CD4-positive, alpha-beta T cell treated with Interleukin-12 subunit alpha and Interleukin-12 subunit beta, for 1 hour (primary cell): ENCODE measurements around the gene ZNF569.
A peak's percentile ranks its signal among the peaks of the same experiment; 100 is the strongest.
"Not testable (repeated sequence)": the region's sequence is repeated elsewhere in the genome, so short reads cannot be mapped to it uniquely, and the experiment has no call there.

Source experiments
- DNase-seq: peaks from one replicate; pipeline ENCODE4 v3.0.0-alpha.2; 2020

ZNF569 gene

DNA sequence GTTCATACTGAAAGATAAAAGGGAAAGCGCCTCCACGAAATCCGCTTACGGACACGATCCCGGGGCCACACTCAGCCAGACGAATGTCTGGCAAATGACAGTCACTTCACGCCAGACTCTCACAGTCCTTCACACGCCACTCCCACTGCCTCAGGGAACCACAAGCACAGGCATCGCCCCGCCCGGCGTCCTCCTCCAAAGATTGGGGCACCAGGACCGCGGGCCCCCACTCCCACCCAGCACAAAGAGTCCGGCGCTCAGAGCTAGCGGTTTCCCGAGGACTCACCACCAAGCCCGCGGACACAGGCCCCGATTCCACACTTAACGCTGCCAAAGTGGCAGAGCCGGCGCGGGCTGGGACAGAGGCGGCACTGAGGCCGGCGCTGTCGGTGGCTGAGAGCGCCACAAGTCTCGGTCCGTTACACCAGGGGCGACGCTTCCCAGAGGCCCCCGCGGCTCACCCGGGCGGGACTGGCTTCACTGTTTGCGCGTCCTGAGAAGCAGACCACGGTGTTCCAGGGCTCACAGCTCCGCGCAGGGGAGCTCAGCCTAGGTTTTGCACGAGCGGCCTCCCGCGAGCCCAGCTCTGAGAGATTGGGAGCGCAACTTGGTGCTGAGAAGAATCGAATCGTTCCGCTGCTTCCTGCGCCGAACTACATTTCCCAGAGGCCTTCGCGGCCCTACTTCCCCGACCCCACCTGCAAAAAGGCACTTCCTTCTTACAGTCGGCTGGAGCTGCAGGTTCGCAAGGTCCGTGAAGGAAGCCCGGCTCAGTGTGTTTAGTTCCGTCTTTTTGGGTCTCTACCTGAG, at the start of gene ZNF569:
ZNF569 (minus strand) TSS at position 647 of the 810 bp plus-strand sequence. CDS start 22,523 bp downstream, outside the sequence.
- peak; percentile 93 for DNase-seq

DNA sequence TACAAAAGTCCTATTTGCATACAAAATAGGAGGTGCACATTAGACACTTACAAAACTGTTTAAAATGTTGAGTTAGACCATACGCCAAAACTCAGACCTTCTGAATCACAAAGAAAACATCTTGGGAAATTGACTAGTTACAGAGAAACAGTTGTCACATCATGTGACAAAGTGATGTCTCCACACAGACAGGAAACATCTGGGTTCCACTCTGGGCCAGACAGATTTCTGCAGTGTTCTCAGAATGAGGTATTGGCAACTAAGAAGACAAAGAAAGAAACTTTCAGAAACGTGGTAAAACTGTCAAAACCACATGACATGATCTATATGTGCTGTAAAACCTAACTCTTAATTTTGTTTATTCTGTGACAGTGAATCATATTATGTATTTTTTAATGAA, 46.2 kb upstream of the ZNF569 start:
- no peak for DNase-seq

DNA sequence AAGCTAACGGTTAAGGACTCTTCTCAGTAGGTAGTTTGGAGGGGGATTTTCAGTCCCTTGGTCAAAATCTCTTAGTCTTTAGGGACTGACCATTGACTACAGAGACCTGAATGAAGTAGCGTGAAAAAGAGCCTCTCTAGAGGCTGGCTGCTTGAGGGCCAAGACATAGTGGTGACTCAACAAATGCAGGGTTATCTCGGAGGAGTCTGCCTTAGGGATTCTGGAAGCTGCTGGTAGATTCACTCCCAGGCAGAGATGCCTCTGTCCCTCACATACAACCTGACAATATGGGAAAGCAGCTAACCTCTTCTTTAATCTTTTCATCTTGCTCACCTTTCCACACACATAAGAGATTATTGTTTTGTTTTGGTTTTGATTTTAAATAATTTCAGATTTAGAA, 44.6 kb upstream of the ZNF569 start:
- no peak for DNase-seq

DNA sequence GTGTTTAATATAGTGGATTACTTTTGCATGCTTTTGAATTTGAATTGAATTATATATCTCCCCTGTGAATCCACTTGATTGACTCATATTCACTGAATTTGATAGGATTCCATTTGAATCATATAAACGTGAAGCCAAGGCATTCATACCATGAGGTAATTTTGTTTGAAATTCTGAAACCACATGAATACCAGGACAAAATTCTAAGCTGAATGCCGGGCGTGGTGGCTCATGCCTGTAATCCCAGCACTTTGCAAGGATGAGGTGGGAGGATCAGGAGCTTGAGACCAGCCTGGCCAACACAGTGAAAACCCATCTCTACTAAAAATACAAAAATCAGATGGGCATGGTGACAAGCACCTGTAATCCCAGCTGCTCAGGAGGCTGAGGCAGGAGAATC, 43.9 kb upstream of the ZNF569 start:
- no peak for DNase-seq

DNA sequence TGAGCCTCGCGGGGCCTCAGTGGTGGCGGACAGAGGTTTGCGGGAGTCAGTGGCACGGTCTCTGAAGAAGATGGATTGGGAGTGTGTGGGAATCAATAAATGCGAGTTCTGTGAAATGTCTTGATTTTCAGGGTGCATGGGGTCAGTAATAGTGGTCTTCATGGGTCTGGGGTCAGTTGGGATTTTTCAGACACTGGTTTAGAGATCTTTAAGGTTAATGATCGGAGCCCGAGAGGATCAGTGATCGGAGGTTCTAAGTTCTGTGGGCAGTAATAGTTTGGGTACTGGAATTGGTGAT, 39.9 kb upstream of the ZNF569 start:
- DNase-seq: no peak

DNA sequence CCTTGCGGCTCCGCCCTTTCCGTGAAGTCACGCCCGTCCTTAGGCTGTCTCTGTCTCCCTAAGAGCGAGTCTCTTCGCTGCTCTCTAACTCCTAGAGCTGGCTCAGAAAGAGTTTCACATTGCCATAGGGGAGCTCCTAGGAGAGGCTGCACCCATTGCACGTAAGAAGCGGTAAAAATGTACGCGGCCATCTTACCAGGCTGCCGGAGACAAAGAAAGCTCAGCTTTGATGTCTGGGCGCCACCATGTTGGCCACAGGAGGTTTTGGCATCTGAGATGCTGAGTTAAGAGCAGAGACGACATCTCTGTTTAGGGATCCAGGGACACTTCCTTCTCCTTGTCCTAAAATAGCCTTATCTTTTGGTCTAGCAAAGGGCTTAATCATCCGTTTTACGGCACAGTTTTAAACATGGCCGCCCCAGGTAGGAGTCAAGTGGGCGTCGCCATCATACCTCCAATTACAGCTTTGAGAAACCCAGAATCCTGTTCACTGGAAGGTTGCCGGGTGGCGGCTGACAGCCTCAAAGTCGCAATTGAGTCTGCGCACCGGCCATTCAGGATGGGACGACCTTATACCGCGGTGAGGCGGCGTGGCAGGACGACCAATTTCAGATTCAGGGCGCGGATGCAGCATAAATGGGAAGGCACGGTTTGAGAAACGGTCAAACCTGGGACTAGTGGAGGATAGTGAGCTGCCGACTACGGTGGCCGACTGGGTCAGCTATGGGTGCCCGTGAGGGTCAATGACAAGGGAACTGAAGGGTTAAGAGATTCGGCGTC, 39.3 kb upstream of the ZNF569 start, which contains the start of gene ZNF793:
ZNF793 (plus strand) TSS at position 553 of the 780 bp plus-strand sequence. CDS start 16,501 bp downstream, outside the sequence.
- peak; percentile 88 for DNase-seq

DNA sequence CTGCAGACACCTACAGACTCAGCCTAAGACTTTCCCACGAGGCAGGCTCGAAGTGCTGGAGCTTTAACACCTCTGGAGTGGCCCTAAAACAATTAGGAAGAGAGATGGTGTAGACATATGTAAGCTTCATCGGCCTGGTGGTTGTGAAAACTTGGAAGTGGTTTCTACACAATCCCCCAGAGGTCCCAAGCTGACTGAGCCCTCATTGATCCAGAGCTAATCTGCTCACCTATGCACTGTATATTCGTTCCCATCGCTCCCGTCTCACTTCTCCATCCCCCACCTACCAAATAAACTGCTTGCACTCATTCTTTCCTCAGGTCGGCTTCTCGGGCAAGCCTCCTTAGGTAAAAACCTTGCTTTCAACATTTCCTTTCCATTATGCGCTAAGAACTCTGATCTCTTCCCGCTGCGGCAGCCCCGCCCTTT, 38.7 kb upstream of the ZNF569 start:
- DNase-seq: no peak

DNA sequence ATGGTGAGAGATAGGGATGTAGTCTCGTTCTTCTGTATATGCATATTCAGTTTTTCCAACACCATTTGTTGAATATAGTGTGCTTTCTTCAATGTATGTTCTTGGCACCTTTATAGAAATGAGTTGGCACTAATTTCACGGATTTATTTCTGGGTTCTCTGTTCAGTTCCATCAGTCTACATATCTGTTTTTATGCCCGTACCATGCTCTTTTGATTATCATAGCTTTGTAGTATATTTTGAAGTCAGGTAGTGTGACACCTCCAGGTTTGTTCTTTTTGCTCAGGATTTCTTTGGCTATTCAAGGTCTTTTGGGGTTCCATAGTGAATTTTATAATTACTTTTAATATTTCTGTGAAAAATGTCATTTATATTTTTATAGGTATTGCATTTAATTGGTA, 25.0 kb upstream of the ZNF569 start:
- no peak for DNase-seq

DNA sequence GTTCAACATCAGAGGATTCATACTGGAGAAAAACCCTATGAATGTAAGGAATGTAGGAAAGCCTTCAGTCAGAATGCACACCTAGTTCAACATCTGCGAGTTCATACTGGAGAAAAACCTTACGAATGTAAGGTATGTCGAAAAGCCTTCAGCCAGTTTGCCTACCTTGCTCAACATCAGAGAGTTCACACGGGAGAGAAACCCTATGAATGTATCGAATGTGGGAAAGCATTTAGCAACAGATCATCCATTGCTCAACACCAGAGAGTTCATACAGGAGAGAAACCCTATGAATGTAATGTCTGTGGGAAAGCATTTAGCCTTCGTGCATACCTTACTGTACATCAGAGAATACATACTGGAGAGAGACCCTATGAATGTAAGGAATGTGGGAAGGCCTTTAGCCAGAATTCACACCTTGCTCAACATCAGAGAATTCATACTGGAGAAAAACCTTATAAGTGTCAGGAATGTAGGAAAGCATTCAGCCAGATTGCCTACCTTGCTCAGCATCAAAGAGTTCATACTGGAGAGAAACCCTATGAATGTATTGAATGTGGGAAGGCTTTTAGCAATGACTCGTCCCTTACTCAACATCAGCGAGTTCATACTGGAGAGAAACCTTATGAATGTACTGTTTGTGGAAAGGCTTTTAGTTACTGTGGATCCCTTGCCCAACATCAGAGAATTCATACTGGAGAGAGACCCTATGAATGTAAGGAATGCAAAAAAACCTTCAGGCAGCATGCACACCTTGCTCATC, 17.3 kb upstream of the ZNF569 start:
- DNase-seq: no peak

DNA sequence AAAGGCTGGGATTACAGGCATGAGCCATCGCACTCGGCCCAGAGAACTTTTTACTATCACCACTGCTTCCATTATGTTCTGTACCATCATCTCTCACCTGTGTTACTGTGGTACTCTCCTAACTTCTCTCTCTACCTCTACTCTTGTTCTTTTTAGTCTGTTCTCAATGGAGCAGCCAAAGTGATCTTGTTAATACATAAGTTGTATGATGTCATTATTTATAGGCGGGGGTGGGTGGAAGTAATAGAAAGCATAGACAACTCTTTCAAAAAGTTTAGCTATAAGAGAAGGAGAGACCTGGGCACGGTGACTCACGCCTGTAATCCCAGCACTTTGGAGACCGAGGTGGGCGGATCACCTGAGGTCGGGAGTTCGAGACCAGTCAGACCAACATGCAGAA, 4.9 kb upstream of the ZNF569 start:
- DNase-seq: no peak

DNA sequence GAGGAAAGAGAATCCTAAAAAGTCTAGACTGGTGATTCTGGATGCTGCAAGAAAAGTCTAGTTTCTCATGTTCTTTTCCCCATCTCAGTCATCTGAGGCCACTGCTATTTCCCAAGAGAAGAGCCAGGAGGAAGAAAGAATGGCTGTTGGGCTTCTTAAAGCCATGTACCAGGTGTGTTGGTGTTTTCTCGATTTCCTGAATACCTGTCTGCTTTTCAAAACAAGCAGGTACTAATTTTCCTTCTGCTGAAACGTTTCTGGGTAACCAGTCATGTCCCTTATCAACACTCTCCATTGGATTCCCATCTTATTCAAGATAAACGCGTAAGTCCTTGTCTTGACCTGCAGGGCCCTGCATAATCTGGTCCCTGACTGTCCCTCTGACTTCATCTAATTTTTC, 3.0 kb upstream of the ZNF569 start:
- DNase-seq: no peak

DNA sequence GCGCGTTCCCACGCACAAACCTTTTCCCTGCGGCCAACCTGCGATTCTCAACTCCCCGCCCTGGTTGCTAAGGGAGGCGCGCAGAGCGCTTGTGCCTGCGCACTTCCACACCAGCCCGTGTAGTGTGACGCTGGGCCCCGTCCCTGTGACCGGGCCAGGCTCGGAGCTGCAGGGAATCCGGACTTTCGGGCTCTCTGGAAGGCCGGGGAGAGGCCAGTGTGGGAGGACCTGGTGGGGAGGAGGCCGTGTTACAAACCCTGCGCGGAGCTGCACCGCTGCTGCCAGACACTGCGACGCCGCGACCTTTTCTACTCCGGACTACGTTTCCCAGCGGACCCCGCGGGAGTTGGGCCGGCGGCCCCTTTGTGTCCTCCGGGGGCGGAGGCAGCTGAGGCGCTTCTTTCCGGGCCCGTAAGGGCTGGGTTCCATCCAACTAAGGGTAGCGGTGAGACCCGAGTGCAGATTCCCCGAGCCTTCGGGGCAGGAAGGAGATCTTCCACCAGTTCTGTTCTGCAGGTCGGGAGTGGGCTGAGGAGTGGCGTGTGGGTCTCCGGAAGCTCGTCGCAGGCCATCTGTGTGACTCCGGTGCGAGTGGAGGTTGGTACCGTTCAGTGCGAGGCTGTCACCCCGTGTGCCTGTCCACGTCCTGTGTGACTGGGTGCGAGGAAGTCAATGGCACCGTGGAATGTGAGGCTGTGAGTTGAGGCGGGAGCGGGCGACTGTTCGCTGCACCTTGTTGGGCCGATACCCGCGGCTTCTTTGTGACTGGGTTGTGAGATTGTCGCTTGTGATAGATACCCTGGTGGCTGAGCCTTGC, 1.9 kb upstream of the ZNF569 start, which contains the start of gene ZNF570:
ZNF570 (plus strand) TSS at position 396 of the 817 bp plus-strand sequence. CDS start 999 bp downstream, outside the sequence.
- peak; percentile 91 for DNase-seq

DNA sequence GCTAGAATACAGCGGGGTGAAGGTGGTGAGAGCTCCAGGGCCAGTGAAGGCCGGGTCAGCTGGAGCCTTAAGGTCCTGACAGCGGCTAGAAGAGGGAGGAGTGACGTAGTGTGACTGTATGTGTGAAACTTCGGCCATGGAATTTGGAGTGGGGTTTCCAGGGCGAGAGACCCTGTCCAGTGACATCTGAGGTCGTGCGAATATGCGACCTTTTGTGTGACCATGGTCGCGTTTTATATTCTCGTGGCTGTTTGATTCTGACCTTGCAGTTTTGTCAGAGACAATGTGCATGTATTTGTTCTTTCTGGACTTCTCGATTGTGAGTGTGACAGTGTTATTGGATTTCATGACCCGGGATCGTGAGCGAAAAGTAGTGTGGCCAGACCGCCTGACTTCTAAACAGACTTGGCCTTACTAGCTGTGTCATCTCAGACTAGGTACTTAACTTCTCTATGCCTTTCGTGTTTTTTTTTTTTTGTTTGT, 405 bp upstream of the ZNF569 start:
- DNase-seq: no peak

DNA sequence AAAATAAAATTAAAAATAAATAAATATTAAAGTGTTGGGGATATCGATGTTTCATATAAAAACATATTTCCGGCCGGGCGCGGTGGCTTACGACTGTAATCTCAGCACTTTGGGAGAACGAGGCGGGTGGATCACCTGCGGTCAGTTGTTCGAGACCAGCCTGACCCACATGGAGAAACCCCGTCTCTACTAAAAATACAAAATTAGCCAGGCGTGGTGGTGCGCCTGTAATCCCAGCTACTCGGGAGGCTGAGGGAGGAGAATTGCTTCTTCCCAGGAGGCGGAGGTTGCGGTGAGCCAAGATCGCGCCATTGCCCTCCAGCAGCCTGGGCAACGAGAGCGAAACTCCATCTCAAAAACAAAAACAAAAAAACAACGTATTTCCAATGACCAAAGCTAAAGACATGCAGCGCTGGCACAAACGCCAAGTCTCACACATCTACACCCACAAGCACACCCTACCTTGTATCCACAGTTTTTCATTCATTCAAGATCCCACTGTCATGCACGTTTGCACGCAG, 907 bp downstream of the ZNF569 start:
- DNase-seq: no peak

DNA sequence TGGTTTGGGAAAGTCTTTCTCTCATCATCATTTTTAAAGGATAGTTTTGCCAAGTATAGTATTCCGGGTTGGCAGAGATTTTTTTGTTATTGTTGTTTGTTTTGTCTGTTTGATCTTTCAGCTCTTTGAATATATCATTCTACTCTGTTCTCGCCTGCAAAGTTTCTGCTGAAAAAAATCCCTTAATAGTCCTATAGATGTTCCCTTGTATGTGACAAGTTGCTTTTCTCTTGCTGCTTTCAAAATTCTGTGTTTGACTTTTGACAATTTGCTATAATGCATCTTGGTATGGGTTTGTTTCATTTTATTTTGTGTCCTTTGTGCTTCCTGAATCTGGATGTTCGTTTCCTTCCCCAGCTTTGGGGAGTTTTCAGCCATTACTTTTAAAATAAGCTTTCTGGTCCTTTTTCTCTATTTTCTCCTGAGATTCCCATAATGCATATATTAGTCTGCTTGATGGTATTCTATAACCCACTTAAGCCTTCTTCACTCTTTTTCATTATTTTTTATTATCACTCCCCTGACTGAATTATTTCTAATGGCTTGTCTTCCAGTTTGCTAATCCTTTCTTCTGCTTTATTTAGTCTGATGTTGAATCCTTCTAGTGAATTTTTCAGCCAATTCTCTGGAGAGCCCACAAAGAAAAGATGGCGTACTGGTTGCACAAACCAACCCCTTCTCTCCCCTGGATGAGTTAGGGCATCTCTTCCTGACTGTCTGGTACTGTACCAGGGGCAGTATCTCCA, 14.6 kb downstream of the ZNF569 start:
- no peak for DNase-seq

DNA sequence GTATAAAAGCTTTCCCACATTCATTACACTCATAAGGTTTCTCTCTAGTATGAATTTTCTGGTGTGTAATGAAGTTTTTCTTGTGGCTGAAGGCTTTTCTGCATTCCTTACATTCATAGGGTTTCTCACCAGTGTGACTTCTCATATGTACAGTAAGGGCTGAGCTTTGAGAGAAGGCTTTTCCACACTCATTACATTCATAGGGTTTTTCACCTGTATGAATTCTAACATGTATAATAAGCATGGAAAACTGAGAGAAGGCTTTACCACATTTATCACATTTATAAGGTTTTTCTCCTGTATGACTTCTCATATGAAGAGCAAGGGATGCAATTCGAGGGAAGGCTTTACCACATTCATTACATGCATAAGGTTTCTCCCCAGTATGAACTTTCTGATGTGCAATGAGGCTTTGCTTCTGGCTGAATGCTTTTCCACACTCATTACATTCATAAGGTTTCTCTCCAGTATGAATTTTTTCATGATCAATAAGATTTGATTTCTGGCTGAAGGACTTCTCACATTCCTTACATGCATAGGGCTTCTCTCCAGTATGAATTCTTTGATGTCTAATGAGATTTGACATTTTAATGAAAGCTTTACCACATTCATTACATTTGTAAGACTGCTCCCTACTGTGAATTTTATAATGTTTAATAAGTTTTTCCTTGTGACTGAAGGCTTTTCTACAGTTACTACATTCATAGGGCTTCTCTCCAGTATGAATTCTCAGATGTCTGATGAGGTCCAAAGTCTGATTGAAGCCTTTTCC, 53.7 kb downstream of the ZNF569 start:
- DNase-seq: no peak

DNA sequence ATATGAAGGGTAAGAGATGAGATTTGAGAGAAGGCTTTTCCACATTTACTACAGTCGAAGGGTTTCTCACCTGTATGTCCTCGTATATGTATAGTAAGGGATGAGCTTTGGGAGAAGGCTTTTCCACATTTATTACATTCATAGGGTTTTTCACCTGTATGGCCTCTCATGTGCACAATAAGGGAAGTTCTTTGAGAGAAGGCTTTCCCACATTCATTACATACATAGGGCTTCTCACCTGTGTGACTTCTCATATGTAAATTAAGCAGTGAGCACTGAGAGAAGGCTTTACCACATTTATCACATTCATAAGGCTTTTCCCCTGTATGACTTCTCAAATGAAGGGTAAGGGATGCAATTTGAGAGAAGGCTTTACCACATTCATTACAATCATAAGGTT, 54.5 kb downstream of the ZNF569 start:
- no peak for DNase-seq

DNA sequence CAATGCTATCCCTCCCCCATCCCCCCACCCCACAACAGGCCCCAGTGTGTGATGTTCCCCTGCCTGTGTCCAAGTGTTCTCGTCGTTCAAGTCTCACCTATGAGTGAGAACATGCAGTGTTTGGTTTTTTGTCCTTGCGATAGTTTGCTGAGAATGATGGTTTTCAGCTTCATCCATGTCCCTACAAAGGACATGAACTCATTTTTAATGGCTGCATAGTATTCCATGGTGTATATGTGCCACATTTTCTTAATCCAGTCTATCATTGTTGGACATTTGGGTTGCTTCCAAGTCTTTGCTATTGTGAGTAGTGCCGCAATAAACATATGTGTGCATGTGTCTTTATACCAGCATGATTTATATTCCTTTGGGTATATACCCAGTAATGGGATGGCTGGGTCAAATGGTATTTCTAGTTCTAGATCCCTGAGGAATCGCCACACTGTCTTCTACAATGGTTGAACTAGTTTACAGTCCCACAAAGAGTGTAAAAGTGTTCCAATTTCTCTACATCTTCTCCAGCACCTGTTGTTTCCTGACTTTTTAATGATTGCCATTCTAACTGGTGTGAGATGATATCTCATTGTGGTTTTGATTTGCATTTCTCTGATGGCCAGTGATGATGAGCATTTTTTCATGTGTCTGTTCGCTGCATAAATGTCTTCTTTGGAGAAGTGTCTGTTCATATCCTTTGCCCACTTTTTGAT, 61.0 kb downstream of the ZNF569 start:
- not testable (repeated sequence) for DNase-seq

DNA sequence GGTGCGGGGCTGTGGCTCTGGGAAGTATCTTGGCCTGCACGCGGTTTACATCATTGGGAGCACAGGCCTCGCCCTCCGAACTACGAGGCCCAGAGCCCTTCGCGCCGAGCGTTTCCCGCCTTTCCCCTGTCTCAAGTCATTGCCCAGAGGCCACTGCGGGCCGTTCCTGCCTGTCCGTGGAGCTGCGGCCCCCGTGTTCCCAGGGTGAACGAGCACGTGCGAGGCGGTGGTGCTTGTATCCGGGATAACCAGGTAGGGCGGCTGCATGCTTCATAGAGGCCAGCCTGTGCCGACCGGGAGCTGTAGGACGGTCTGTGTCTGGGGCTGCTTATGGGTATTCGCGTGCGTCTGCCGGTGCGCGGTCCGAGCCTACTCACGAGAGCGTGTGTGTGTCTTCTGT, 63.8 kb downstream of the ZNF569 start:
- no peak for DNase-seq

DNA sequence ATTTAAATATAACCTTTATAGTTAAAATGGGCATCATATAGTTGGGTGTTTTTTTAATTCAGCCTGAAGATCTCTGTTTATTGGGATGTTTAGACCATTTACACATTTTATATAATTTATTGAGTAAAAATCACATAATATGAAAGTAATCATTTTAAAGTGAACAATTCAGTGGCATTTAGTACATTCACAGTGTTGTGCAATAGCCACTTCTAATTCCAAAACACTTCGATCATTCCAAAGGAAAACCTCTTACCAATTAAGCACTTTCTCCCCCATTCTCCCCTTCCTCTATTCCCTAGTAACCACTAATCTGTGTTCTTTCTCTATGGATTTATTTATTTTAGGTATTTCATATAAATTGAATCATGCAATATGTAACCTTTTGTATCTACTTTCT, 66.2 kb downstream of the ZNF569 start:
- no peak for DNase-seq
